ENCODE results near the gene WDFY1. TPM values are rescaled to one million over a fixed set of nuclear protein-coding genes. Genes with fewer than 3 reads are reported as not detected.

Gene WDFY1
- total and polyA plus RNA-seq, 2 donors (not counting 3 experiments of a cell fraction or from before 2014, with no cell fraction given) = 54.7 to 68.7 TPM

GRCh38 chr2:223828314-223828713 is 116.8 kb downstream of the WDFY1 start:
- dilution Hi-C loops (cut with MboI; ENCODE audit: extremely low pct_ligation_motif_present, low sequenced_read_pairs) = no loop called here
- Histone ChIP-seq H3K27ac (ENCODE audit: insufficient read depth, low read depth, low read length) (no peak overlapping the region), H3K79me2 (ENCODE audit: control insufficient read depth, insufficient read depth, low read length) (no peaks in the 10 kb centered on the region), H3K9me3 (replicated peaks; ENCODE audit: control insufficient read depth, insufficient read depth, low read length) (no peaks in the 10 kb centered on the region), H3K4me3 (replicated peaks in 1 of 3; ENCODE audit: insufficient read depth in 1 of 3, low read depth in 1 of 3, low read length in 3 of 3) (no peak overlapping the region), H3K4me1 (ENCODE audit: control insufficient read depth, extremely low read depth, insufficient read depth, low read length) (no peaks in the 10 kb centered on the region), H3K27me3 (ENCODE audit: control insufficient read depth in 2 of 2, insufficient read depth in 2 of 2, low read length in 2 of 2) (no peaks in the 10 kb centered on the region), H3K9me1 (replicated peaks; ENCODE audit: control insufficient read depth, extremely low read depth, insufficient read depth, low read length) (no peaks in the 10 kb centered on the region), H3K36me3 (ENCODE audit: control insufficient read depth in 2 of 2, extremely low read depth in 1 of 2, insufficient read depth in 2 of 2, low read length in 2 of 2) (no peaks in the 10 kb centered on the region), H4K20me1 (replicated peaks; ENCODE audit: control insufficient read depth, extremely low read depth, insufficient read depth, low read length) (no peaks in the 10 kb centered on the region), H3K9ac (replicated peaks; ENCODE audit: extremely low read depth, insufficient read depth, low read length) (no peak overlapping the region), H3K4me2 (ENCODE audit: insufficient read depth, low read length) (no peak overlapping the region), H2AFZ (ENCODE audit: low read depth, low read length) (no peak overlapping the region)
- no TSS peak for BruUV-seq (replicated peaks)
- ChIA-PET POLR2A (no interaction called here), CTCF (no interaction called here)
- intact Hi-C loops (cut with micrococcal nuclease) = no loop called here
- DNase-seq (ENCODE audit: low read depth, low spot score) (no peak), FAIRE-seq (no peak)
- no peak for TF ChIP-seq POLR2AphosphoS5 (IDR thresholded peaks at IDR 0.05; ENCODE audit: insufficient read depth, low read depth, low read length)
- TF ChIP-seq CTCF (IDR thresholded peaks at IDR 0.05; ENCODE audit: extremely low read depth in 1 of 2, insufficient read depth in 1 of 2, low read depth in 1 of 2, low read length in 2 of 2) = no peak
- TF ChIP-seq MAX (IDR thresholded peaks at IDR 0.05; ENCODE audit: insufficient read depth, insufficient read length) = no peak
- TF ChIP-seq JUN (IDR thresholded peaks at IDR 0.05; ENCODE audit: borderline replicate concordance, insufficient read depth, insufficient read length, low read depth) = no peak
- TF ChIP-seq MYC (IDR thresholded peaks at IDR 0.05; ENCODE audit: low read depth, low read length) = no peak
- no peak for TF ChIP-seq GATA2 (IDR thresholded peaks at IDR 0.05; ENCODE audit: insufficient read depth, insufficient read length, low read depth, low read length)
- no peak for TF ChIP-seq FOS (IDR thresholded peaks at IDR 0.05; ENCODE audit: borderline replicate concordance, insufficient read depth, low read length)
- TF ChIP-seq POLR2A (IDR thresholded peaks at IDR 0.05; ENCODE audit: low read depth, low read length) = no peak
- TF ChIP-seq EZH2 (IDR thresholded peaks at IDR 0.05; ENCODE audit: borderline replicate concordance, low read depth, low read length, severe bottlenecking) = no peak

Data from endothelial cell of umbilical vein (primary cell).